ENCODE results near the gene MAPK7. TPM values are rescaled to one million over a fixed set of nuclear protein-coding genes. Genes with fewer than 3 reads are reported as not detected.

MAPK7 gene
- total RNA-seq (2022) (20.8 and 22.1 TPM in 2 replicates), Bru-seq, nascent RNA (percentile 65 among the genes with signal in this experiment), BruChase-seq, experiment 1, labeled RNA remaining after a 2-hour chase (percentile 74 among the genes with signal in this experiment), BruChase-seq, experiment 2, labeled RNA remaining after a 6-hour chase (percentile 62 among the genes with signal in this experiment)
- long read RNA-seq, full-length matches to known transcripts: 33 of 45 reads
- long read RNA-seq, partial matches to known transcripts: 1 of 45 reads
- long read RNA-seq, other reads (novel, unspliced or antisense): 11 of 45 reads

DNA sequence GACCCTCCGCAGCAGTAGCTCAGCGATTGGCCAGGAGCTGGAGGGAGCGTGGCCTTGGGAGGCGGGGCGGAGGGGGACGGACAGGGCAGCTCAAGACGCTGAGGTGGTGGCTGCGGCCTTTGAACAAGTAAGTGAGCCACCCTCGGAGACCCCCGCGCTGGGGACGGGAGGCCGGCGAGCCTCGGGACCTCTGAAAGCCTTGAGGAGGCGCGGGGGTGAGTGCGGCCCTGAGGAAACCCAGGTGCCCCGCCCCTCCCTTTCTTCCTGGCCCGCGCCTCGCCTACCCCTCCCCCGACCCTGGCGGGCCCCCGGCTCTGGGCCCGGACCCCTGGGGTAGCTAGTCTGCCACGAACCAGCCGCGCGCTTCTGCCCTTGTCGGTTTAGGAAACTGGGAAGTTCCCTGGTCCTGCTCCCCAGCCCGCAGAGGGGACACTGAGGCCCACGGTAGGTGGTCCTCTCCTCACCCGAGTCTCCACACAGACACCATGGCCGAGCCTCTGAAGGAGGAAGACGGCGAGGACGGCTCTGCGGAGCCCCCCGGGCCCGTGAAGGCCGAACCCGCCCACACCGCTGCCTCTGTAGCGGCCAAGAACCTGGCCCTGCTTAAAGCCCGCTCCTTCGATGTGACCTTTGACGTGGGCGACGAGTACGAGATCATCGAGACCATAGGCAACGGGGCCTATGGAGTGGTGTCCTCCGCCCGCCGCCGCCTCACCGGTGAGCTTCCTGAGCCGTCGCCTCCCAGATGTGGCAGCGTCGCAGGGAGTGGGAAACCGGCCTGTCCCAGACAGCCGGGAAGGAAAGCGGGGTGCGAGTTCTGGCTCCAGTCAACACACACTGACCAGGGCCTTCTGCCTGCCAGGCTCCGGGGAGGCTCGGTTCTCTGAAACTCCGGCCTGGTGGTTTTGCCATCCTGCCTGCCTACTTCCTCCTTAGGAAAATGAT is at the start of gene MAPK7:
Gene MAPK7 (plus strand): TSS at position 83 of the 945 bp plus-strand sequence. CDS start 403 bp downstream, at position 486.
- H3K36me3 ChIP-seq (ENCODE audit: control insufficient read depth, insufficient read depth, low read length): peaks cover 3% of the 10 kb centered on the region
- TF ChIP-seq, protein P1, sequence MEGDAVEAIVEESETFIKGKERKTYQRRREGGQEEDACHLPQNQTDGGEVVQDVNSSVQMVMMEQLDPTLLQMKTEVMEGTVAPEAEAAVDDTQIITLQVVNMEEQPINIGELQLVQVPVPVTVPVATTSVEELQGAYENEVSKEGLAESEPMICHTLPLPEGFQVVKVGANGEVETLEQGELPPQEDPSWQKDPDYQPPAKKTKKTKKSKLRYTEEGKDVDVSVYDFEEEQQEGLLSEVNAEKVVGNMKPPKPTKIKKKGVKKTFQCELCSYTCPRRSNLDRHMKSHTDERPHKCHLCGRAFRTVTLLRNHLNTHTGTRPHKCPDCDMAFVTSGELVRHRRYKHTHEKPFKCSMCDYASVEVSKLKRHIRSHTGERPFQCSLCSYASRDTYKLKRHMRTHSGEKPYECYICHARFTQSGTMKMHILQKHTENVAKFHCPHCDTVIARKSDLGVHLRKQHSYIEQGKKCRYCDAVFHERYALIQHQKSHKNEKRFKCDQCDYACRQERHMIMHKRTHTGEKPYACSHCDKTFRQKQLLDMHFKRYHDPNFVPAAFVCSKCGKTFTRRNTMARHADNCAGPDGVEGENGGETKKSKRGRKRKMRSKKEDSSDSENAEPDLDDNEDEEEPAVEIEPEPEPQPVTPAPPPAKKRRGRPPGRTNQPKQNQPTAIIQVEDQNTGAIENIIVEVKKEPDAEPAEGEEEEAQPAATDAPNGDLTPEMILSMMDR (IDR thresholded peaks at IDR 0.05; ENCODE audit: insufficient read depth in 1 of 2, low read depth in 1 of 2, low read length in 1 of 2, severe bottlenecking in 1 of 2, unreplicated experiment in 1 of 2): no peak
- BruUV-seq (replicated peaks): no TSS peak
- CTCF ChIA-PET: interaction anchor here (0.6 to 2.5 kb wide), 8 partner anchors 10 to 370 kb away, joined by 3 to 69 read pairs (median 4); partner anchors contain the start of gene B9D1
- no peaks in the 10 kb centered on the region for H3K9me3 Mint-ChIP-seq (ENCODE audit: unreplicated experiment)
- POLR2A ChIA-PET: interaction anchor here (0.5 to 1.8 kb wide), 14 partner anchors 8 to 400 kb away, joined by 3 to 30 read pairs (median 4); partner anchors contain the start of genes ALDH3A2 and B9D1
- H3K4me3 ChIP-seq (ENCODE audit: low read depth, low read length): peak within 1 kb of the TSS; percentile 80
- no peaks in the 10 kb centered on the region for H3K27me3 ChIP-seq (replicated peaks; ENCODE audit: control insufficient read depth, insufficient read depth, low read length)
- H3K36me3 Mint-ChIP-seq (ENCODE audit: insufficient read depth, unreplicated experiment): peaks cover 53% of the 10 kb centered on the region
- H3K4me3 Mint-ChIP-seq (ENCODE audit: unreplicated experiment): peak within 1 kb of the TSS; percentile 99
- DNase-seq: no peak
- H3K27ac Mint-ChIP-seq (ENCODE audit: unreplicated experiment): peak within 1 kb of the TSS; percentile 96
- no peaks in the 10 kb centered on the region for H3K9me3 ChIP-seq
- peaks cover 6% of the 10 kb centered on the region for H3K4me1 Mint-ChIP-seq (ENCODE audit: low read depth, unreplicated experiment)
- peaks cover 11% of the 10 kb centered on the region for H3K4me1 ChIP-seq
- intact Hi-C loops (cut with micrococcal nuclease; ENCODE audit: unreplicated experiment): loop anchor here (1.0 to 5.0 kb wide), 3 partner anchors 16 to 69 kb away; partner anchors contain the start of gene B9D1
- H3K27me3 Mint-ChIP-seq (ENCODE audit: insufficient read depth, unreplicated experiment): no peaks in the 10 kb centered on the region

DNA sequence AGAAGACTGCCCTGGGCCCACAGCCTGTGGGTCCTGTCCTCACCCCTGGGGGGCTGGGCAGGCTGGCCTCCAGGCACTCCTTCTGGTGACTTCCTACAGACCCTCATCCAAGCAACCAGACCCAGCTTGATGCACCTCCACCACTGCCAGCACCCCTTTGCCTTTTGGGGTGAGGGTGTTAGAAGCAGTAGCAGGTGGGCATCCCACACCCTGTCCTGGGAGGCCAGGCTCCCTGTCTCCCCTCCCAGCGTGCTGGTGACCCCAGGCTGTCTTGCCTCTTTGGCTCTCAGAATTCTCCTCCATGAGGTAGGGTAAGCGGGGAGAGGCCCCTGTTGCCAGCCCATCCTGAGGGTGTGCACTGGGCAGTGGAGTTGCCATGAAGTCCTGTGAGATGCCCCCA is 49.2 kb upstream of the MAPK7 start:
- no peak overlapping the region for H3K4me3 Mint-ChIP-seq (ENCODE audit: unreplicated experiment)
- H3K27ac Mint-ChIP-seq (ENCODE audit: unreplicated experiment): no peak overlapping the region
- Histone ChIP-seq H3K9me3 (peaks cover 14% of the 10 kb centered on the region), H3K4me3 (ENCODE audit: low read depth, low read length) (no peak overlapping the region), H3K27me3 (replicated peaks; ENCODE audit: control insufficient read depth, insufficient read depth, low read length) (no peaks in the 10 kb centered on the region), H3K36me3 (ENCODE audit: control insufficient read depth, insufficient read depth, low read length) (no peaks in the 10 kb centered on the region; the same call in none of the 2 replicates), H3K4me1 (no peaks in the 10 kb centered on the region; the same call in 1 of the 2 replicates)
- DNase-seq: peak in 1 of 2 experiments; percentile 23
- no peaks in the 10 kb centered on the region for H3K27me3 Mint-ChIP-seq (ENCODE audit: insufficient read depth, unreplicated experiment)
- peaks cover 12% of the 10 kb centered on the region for H3K4me1 Mint-ChIP-seq (ENCODE audit: low read depth, unreplicated experiment)
- BruUV-seq (replicated peaks): no TSS peak
- peaks cover 31% of the 10 kb centered on the region for H3K36me3 Mint-ChIP-seq (ENCODE audit: insufficient read depth, unreplicated experiment)
- POLR2A ChIA-PET: no interaction called here
- H3K9me3 Mint-ChIP-seq (ENCODE audit: unreplicated experiment): peaks cover under 1% of the 10 kb centered on the region
- TF ChIP-seq, protein P1 (IDR thresholded peaks at IDR 0.05; ENCODE audit: insufficient read depth in 1 of 2, low read depth in 1 of 2, low read length in 1 of 2, severe bottlenecking in 1 of 2, unreplicated experiment in 1 of 2): no peak
- CTCF ChIA-PET: no interaction called here
- intact Hi-C loops (cut with micrococcal nuclease; ENCODE audit: unreplicated experiment): no loop called here

DNA sequence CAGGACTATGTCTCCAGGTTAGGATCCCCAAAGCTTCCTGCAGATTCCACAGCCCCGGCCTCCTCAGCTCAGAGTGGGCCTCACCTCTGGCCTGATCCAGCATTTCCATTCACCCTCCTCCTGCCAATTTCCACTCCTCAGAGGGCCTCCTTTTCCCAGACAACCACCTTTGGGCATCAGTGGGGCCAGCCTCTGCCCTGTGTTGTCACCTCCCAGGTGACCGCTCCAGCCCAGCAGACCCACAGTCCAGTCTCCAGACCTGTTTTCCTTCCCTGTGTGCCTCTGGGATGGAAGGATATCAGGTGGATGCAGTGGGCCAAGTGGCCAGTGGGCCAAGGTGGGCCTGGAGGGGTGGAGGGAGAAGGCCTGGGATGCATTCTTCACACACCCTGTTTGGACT is 48.5 kb upstream of the MAPK7 start:
- no peaks in the 10 kb centered on the region; the same call in none of the 2 replicates for H3K36me3 ChIP-seq (ENCODE audit: control insufficient read depth, insufficient read depth, low read length)
- ChIA-PET POLR2A (no interaction called here), CTCF (no interaction called here)
- DNase-seq: peak in 1 of 2 experiments; percentile 18
- Mint-ChIP-seq H3K27me3 (ENCODE audit: insufficient read depth, unreplicated experiment) (no peaks in the 10 kb centered on the region), H3K4me1 (ENCODE audit: low read depth, unreplicated experiment) (peaks cover 12% of the 10 kb centered on the region), H3K36me3 (ENCODE audit: insufficient read depth, unreplicated experiment) (peaks cover 34% of the 10 kb centered on the region), H3K27ac (ENCODE audit: unreplicated experiment) (no peak overlapping the region), H3K9me3 (ENCODE audit: unreplicated experiment) (no peaks in the 10 kb centered on the region), H3K4me3 (ENCODE audit: unreplicated experiment) (no peak overlapping the region)
- H3K4me1 ChIP-seq: no peaks in the 10 kb centered on the region; the same call in 1 of the 2 replicates
- TF ChIP-seq, protein P1 (IDR thresholded peaks at IDR 0.05; ENCODE audit: insufficient read depth in 1 of 2, low read depth in 1 of 2, low read length in 1 of 2, severe bottlenecking in 1 of 2, unreplicated experiment in 1 of 2): no peak
- no peaks in the 10 kb centered on the region for H3K27me3 ChIP-seq (replicated peaks; ENCODE audit: control insufficient read depth, insufficient read depth, low read length)
- H3K9me3 ChIP-seq: peaks cover 9% of the 10 kb centered on the region
- BruUV-seq (replicated peaks): no TSS peak
- intact Hi-C loops (cut with micrococcal nuclease; ENCODE audit: unreplicated experiment): no loop called here
- H3K4me3 ChIP-seq (ENCODE audit: low read depth, low read length): no peak overlapping the region
